Activated CD4-positive, alpha-beta T cell treated with anti-CD3 and anti-CD28 coated beads for 24 hours (primary cell): ENCODE results near the gene ROS1.

Experiments
- DNase-seq, 2 donors: peaks; one replicate each; pipeline ENCODE4 v3.0.0-alpha.2; 2020; ENCODE audit warnings: low read depth in 2 of 2

Gene ROS1

GRCh38 chr6:117309611-117310010 is 116.1 kb downstream of the ROS1 start:
- DNase-seq = no peak

GRCh38 chr6:117309069-117309468 is 116.7 kb downstream of the ROS1 start:
- no peak for DNase-seq

- no peak for DNase-seq
These were observed 118.1 kb downstream of the ROS1 start for GRCh38 chr6:117307655-117308054.

GRCh38 chr6:117306227-117306790 is 119.4 kb downstream of the ROS1 start:
- no peak for DNase-seq

GRCh38 chr6:117304446-117304845 is 121.3 kb downstream of the ROS1 start:
- no peak for DNase-seq

- DNase-seq = no peak
These were observed 122.4 kb downstream of the ROS1 start for GRCh38 chr6:117303323-117303722.

GRCh38 chr6:117298941-117299340 is 126.8 kb downstream of the ROS1 start:
- no peak for DNase-seq

GRCh38 chr6:117290173-117290846 is 135.4 kb downstream of the ROS1 start:
- DNase-seq = no peak

GRCh38 chr6:117288083-117288715 is 137.5 kb downstream of the ROS1 start:
- DNase-seq = no peak

GRCh38 chr6:117280922-117281321 is 144.8 kb downstream of the ROS1 start:
- DNase-seq = no peak

- no peak for DNase-seq
These were observed 148.9 kb downstream of the ROS1 start for GRCh38 chr6:117276778-117277316.

GRCh38 chr6:117275711-117276110 is 150.0 kb downstream of the ROS1 start:
- no peak for DNase-seq

- DNase-seq = no peak
These were observed 150.5 kb downstream of the ROS1 start for GRCh38 chr6:117275205-117275604.

GRCh38 chr6:117272891-117273290 is 152.9 kb downstream of the ROS1 start:
- no peak for DNase-seq

- DNase-seq = no peak
These were observed 153.5 kb downstream of the ROS1 start for GRCh38 chr6:117272032-117272866.

GRCh38 chr6:117270843-117271507 is 154.8 kb downstream of the ROS1 start:
- DNase-seq = no peak

- DNase-seq = no peak
These were observed 155.5 kb downstream of the ROS1 start for GRCh38 chr6:117270055-117270842.

GRCh38 chr6:117269638-117270054 is 156.1 kb downstream of the ROS1 start:
- no peak for DNase-seq

- no peak for DNase-seq
These were observed 156.8 kb downstream of the ROS1 start for GRCh38 chr6:117268924-117269323.

- no peak for DNase-seq
These were observed 157.8 kb downstream of the ROS1 start for GRCh38 chr6:117267766-117268534.
